Measurements from ENCODE around the gene ZNRF1.

Gene ZNRF1

GRCh38 chr16:75059411-75059810, 60.6 kb downstream of the ZNRF1 start:
- Histone ChIP-seq H3K79me2 (peaks cover 44% of the 10 kb centered on the region), H3K27ac (peak overlapping the region; percentile 48), H3K9ac (no peak overlapping the region), H2AFZ (peak overlapping the region; percentile 41), H3K4me3 (ENCODE audit: low read depth, low read length) (peak overlapping the region; percentile 25), H3K9me3 (ENCODE audit: control insufficient read depth, low read length) (no peaks in the 10 kb centered on the region), H3K4me1 (peaks cover 53% of the 10 kb centered on the region), H3K4me2 (ENCODE audit: low read length) (peak overlapping the region; percentile 52), H3K27me3 (ENCODE audit: control insufficient read depth, insufficient read depth, low read length) (no peaks in the 10 kb centered on the region), H3K36me3 (ENCODE audit: control insufficient read depth, insufficient read depth, low read length) (no peaks in the 10 kb centered on the region)
- TF ChIP-seq CTCF (IDR thresholded peaks at IDR 0.05) = no peak

GRCh38 chr16:75060723-75061122, 61.9 kb downstream of the ZNRF1 start:
- Histone ChIP-seq H3K36me3 (ENCODE audit: control insufficient read depth, insufficient read depth, low read length) (no peaks in the 10 kb centered on the region), H3K4me2 (ENCODE audit: low read length) (no peak overlapping the region), H3K79me2 (peaks cover 49% of the 10 kb centered on the region), H3K27me3 (ENCODE audit: control insufficient read depth, insufficient read depth, low read length) (no peaks in the 10 kb centered on the region), H3K4me3 (ENCODE audit: low read depth, low read length) (no peak overlapping the region), H3K9ac (no peak overlapping the region), H3K9me3 (ENCODE audit: control insufficient read depth, low read length) (no peaks in the 10 kb centered on the region), H3K27ac (no peak overlapping the region), H2AFZ (no peak overlapping the region), H3K4me1 (peaks cover 51% of the 10 kb centered on the region)
- TF ChIP-seq CTCF (IDR thresholded peaks at IDR 0.05) = no peak

GRCh38 chr16:75061669-75062068, 62.8 kb downstream of the ZNRF1 start:
- no peaks in the 10 kb centered on the region for H3K27me3 ChIP-seq (ENCODE audit: control insufficient read depth, insufficient read depth, low read length)
- peak overlapping the region; percentile 55 for H3K27ac ChIP-seq
- no peak for TF ChIP-seq CTCF (IDR thresholded peaks at IDR 0.05)
- peaks cover 43% of the 10 kb centered on the region for H3K4me1 ChIP-seq
- H3K36me3 ChIP-seq (ENCODE audit: control insufficient read depth, insufficient read depth, low read length) = no peaks in the 10 kb centered on the region
- no peak overlapping the region for H3K9ac ChIP-seq
- peak overlapping the region; percentile 29 for H3K4me2 ChIP-seq (ENCODE audit: low read length)
- no peaks in the 10 kb centered on the region for H3K9me3 ChIP-seq (ENCODE audit: control insufficient read depth, low read length)
- peak overlapping the region; percentile 69 for H2AFZ ChIP-seq
- H3K4me3 ChIP-seq (ENCODE audit: low read depth, low read length) = no peak overlapping the region
- H3K79me2 ChIP-seq = peaks cover 52% of the 10 kb centered on the region

- H3K9ac ChIP-seq = no peak overlapping the region
- peak overlapping the region; percentile 55 for H3K27ac ChIP-seq
- TF ChIP-seq CTCF (IDR thresholded peaks at IDR 0.05) = no peak
- no peaks in the 10 kb centered on the region for H3K36me3 ChIP-seq (ENCODE audit: control insufficient read depth, insufficient read depth, low read length)
- no peaks in the 10 kb centered on the region for H3K27me3 ChIP-seq (ENCODE audit: control insufficient read depth, insufficient read depth, low read length)
- H3K4me1 ChIP-seq = peaks cover 42% of the 10 kb centered on the region
- no peak overlapping the region for H3K4me3 ChIP-seq (ENCODE audit: low read depth, low read length)
- H3K79me2 ChIP-seq = peaks cover 53% of the 10 kb centered on the region
- no peaks in the 10 kb centered on the region for H3K9me3 ChIP-seq (ENCODE audit: control insufficient read depth, low read length)
- H3K4me2 ChIP-seq (ENCODE audit: low read length) = peak overlapping the region; percentile 29
- H2AFZ ChIP-seq = peak overlapping the region; percentile 69
These were observed 63.5 kb downstream of the ZNRF1 start for GRCh38 chr16:75062135-75062975.

- Histone ChIP-seq H3K4me3 (ENCODE audit: low read depth, low read length) (no peak overlapping the region), H3K4me1 (peaks cover 42% of the 10 kb centered on the region), H3K9ac (no peak overlapping the region), H3K79me2 (peaks cover 50% of the 10 kb centered on the region), H3K27ac (peak overlapping the region; percentile 55), H3K9me3 (ENCODE audit: control insufficient read depth, low read length) (no peaks in the 10 kb centered on the region), H2AFZ (peak overlapping the region; percentile 2), H3K27me3 (ENCODE audit: control insufficient read depth, insufficient read depth, low read length) (no peaks in the 10 kb centered on the region), H3K4me2 (ENCODE audit: low read length) (no peak overlapping the region), H3K36me3 (ENCODE audit: control insufficient read depth, insufficient read depth, low read length) (no peaks in the 10 kb centered on the region)
- no peak for TF ChIP-seq CTCF (IDR thresholded peaks at IDR 0.05)
These were observed 64.1 kb downstream of the ZNRF1 start for GRCh38 chr16:75062976-75063346.

Data from parathyroid adenoma (tissue), 2 donors.